NK-92 (cell line): Measurements from ENCODE around the gene SLC26A3.

Source experiments
- DNase-seq: peaks from one replicate; lab custom pipeline; 2025; ENCODE audit not compliant: unreplicated experiment; lab: John Stamatoyannopoulos, UW

Gene SLC26A3

DNA sequence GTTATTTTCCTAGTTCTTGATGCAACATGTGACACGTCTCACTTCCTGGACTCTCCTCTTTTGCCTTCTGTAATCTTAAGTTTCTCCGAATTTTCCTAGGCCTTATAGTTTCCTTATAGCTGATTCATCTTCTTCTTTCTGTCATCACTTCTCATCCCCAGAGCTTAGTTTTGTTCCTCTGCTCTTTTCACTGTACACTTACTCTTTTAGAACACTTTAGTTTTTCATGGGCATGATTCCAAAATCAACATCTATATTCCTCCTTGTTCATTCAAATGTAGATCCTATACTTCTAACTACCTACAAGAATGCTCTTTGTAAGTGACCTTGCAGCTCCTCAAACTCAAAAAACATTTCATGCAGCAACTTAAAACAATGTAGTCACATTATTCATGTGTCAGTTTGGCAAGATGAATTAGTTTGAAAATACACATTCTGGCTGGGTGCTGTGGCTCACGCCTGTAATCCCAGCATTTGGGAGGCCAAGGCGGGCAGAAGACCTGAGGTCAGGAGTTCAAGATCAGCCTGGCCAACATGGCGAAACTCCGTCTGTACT, 13.1 kb upstream of the SLC26A3 start:
- DNase-seq, result no peak

DNA sequence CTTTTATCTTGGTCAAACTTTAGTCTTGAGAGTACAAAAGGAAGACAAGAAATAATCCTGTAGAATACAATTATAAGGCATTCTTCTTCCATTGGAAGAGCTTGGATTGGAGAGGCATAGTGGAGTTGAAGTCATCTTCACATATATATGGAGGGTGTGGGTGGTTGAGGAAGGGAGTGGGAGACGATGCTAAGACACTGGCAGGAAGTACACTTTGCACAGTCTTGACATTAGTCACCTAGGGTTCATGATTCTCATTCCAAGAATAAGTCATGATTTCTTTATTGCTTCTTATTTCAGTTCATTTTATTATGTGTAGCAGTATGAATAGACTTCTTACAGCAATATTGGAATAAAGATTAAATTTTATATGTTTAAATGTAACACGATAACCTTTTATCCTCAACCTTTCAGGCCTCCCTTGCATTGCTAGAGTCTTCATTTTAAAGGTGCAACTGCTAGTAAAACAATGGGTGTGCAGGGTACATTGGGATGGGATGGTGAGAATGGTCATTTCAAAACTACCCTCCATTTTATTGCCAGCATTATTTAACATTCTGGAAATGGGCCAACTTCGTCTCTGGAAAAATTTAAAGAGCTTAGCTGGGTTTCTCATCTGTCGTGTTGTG, 12.3 kb upstream of the SLC26A3 start:
- no peak for DNase-seq

DNA sequence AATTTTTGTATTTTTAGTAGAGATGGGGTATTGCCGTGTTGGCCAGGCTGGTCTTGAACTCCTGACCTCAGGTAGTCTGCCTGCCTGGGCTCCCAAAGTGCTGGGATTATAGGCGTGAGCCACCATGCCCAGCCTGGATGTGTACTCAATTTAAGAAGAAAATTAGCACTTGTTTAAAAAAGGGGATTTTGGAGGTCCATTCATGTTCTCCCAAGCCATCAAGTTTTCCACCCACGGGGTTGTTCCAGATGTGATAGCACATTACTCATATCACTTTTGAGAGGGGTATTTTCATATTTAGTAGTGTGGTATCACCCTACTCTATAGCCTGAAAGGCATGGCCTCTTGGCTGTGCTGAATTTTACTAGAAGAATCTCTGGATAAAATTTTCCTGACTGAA, 10.5 kb upstream of the SLC26A3 start:
- DNase-seq, result no peak

DNA sequence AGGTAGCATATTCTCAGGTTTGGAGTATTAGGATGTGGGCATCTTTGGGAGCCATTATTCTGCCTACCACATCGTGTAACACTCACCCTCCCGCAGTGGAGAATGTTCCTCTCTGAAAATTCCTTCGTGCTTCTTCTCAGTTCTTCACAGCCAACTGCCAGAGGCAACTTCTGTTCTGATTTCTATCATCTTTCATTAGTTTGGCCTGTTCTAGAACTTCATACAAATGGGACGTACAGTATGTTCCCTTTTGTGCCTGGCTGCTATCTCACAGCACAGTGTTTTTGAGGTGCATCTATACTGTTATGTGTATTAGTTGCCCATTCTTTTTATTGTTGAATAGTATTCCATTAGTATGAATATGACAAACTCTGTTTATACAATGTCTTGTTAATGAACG, 8.9 kb upstream of the SLC26A3 start:
- DNase-seq, result no peak

DNA sequence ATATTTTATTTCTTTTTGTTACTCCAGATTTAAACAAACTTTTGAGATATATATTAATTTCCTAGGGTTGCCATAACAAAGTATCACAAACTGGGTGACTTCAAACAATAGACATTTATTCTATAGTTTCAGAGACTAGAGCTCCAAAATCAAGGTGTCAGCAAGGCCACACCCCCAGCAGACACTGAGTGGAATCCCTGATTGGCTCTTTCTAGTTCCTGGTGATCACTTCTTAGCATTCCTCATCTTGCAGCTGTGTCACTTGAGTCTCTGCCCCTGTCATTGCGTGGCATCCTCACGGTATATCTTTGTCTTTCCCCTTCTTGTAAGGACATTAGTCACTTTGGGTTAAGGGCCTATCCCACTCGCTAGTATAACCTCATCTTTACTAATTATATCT, 7.6 kb upstream of the SLC26A3 start:
- DNase-seq, result no peak

DNA sequence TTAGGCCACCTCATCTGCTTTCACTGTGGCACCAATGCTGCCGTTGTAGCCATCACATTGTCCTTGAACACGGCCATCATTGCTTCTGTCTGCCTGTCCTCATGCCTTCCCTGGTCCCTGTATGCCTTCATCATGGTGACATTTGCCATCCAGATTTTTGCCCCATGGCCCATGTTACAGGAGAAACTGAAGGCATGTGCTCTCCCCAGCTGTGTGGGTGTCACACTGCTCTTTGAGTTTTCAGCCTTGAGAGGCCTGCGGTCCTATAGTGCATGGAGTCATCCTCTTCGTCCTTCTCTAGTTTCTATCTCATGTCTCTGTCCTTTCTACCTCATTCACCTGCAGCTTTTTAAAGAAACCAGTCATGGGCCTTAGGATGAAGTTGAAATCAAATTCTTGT, 6.2 kb upstream of the SLC26A3 start:
- DNase-seq, result no peak

DNA sequence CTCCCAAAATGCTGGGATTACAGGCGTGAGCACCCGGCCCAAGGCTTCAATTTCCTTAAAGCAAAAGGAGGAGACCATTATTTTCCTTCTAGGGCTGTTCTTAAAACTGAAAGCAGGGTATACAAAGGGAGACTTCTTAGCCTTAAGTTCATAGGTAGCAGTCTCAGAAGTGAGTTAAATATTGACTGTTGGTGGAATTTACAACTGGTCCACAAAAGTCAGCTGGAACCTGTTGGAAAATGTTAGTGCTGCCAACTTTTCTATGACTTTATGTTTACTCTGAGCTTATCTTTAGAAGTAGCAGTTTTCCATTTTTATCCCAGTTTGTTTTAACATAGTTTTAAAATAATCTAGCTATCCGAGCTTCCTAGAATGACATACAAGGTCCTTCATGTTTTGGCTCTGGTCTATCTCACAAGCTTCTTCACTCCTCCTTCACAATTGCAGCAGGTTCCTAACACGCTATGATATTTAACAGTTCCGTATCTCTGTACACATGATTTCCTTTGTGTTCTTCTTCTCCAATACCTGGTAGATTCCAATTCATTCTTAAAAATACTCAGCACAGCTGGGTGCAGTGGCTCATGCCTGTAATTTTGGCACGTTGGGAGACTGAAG, 3.3 kb downstream of the SLC26A3 start:
- no peak for DNase-seq

DNA sequence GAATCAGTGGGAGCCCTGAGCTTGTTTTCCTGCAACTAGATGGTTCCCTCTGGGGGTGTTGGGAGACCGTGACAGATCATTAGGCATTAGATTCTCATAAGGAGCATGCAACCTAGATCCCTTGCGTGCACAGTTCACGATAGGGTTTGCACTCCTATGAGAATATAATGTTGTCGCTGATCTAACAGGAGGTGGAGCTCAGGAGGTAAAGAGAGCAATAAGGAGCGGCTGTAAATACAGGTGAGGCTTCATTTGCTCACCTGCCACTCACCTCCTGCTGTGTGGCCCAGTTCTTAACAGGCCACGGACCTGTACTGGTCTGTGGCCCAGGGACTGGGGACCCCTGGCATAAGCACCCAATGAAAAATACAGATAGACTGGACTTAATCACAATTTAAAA, 10.7 kb downstream of the SLC26A3 start:
- DNase-seq, result no peak

DNA sequence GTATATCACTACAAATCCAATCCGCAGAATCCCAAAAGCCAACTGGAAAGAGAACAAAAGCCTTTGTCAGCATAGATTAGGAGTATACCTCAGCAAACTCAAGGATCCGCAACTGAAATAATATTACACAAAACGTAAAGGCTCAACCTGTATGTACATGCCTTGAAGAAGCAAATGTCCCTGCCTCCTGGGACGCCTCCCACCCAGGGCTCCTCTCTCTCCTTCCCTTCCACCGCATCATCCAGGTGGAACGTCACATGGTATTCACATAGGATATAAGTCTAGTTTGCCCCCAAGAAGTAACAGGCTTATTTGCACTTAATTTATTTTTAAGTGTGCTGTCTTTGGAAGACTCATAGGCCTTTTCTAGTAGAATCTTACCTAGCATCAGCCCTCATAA, 13.4 kb downstream of the SLC26A3 start:
- no peak for DNase-seq

DNA sequence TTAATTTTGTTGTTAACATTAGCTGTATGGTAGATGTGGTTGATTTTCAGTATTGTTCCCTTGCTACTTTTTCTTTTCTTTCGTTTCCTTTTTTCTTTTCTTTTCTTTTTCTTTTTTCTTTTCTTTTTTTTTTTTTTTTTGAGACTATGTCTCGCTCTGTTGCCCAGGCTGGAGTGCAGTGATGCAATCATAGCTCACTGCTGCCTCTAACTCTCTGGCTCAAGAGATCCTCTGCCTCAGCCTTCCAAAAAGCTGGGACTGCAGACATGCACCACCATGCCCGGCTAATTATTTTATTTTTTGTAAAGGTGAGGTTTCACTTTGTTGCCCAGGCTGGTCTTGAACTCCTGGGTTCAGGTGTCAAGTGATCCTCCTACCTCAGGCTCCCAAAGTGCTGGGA, 14.4 kb downstream of the SLC26A3 start:
- DNase-seq, result no peak

DNA sequence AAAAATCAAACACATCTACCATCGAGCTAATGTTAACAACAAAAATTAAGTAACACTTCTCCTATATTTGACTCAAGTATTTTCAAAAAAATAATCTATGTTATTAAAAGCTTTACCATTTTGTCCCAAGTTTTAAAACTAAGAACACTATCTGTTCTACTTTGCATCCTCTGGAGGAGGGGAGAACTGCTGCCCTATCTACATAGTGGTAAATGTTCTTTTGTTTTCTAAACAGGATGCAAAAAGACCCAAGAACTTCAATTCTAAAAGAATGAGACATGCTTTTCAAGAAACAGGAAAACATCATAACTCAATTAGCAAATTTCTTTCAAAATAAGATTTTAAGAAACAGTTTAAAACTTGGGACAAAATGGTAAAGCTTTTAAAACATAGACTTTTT, 14.8 kb downstream of the SLC26A3 start:
- DNase-seq, result no peak

DNA sequence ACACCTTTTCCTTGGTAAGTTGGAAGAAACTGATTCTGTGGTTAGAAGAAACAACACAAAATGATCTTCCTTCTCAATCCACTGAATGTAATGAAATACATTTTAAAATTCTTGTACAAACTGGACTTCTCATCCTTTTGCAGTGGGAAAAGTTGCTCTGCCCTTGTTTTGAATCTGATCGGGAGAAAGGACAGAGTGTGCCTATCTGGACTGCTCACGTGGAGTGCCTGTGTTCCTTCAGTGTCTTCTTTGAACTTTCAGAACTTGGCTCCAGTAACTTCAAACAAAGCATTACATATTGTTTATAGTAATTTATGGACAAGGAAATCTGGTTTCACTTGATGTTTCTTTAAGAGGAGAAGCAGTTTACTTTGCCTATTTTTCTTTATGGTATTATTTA, 17.1 kb downstream of the SLC26A3 start:
- no peak for DNase-seq

DNA sequence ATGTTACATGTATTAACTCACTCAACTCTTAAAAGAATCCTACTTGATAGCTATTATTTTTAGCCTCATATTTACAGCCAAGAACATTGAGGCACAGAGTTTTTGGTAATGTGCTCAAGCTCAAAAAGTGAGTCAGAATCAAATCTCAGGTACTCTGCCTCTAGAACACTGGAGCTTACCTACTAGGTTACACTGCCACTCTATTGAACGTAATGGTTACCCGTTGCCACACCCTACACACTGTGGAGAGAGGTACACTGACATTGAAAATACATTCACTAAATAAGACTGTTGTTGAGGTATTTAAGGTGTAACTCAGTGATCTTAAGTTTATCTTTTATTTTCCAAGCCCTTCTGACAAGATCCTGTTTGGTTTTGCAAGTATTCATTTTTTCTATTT, 17.9 kb downstream of the SLC26A3 start:
- no peak for DNase-seq

DNA sequence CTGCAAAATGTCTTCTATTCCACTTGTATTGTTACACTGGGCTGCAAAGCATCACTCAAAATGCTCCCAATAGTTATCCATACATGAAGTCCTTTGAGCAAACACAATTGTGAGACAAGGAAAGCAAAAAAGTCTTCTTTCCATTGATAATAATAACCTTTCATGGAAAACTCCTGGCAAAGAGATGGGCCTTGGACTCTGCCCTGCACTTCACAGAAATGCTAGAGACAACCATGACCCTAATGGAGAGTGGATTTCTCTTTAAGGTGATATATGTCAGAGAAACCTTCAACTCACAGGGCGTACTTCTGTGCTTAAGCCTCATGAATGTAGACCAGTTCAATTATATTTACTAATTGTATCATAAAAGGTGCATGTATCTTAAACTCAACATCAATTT, 19.4 kb downstream of the SLC26A3 start:
- no peak for DNase-seq

DNA sequence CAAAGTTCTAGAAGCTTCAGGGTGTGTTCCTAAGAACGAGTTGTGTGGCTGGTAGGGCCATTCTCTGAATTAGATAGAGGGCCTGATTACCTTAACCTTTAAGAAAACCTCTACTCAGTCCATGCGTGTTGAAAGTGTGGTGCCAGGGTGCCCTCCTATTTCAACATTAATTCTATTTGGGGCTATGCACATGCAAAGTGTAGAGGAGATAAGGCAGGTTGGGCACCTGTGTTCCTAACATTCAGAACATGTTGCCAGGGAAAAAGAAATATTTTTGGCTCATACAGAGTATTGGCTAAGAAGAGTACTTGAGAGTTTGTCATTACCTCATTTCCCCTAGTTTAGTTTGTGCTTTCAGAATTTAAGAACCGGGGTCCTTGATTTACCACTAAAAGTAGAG, 20.6 kb downstream of the SLC26A3 start:
- DNase-seq, result no peak

DNA sequence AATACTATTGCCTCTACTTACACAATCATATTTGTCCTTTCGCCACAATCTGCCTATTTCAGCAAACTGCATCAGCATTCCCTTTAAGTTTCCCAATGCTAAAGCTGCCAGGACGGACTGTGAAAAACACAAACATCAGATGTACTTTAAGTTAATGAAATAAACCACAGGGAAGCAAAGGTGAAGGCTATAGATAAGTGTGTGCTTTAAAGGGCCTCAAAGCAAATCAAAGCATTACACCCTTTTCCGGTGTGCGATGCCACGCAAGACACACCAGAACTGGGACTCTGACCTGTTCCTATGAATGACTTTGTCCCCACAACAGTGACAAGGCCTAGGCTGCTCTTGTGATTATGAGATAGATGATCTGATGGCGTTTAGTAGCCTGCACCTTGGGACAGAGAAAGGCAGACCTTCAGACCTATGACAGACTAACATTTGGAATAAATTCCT, 23.4 kb downstream of the SLC26A3 start:
- DNase-seq, result no peak

DNA sequence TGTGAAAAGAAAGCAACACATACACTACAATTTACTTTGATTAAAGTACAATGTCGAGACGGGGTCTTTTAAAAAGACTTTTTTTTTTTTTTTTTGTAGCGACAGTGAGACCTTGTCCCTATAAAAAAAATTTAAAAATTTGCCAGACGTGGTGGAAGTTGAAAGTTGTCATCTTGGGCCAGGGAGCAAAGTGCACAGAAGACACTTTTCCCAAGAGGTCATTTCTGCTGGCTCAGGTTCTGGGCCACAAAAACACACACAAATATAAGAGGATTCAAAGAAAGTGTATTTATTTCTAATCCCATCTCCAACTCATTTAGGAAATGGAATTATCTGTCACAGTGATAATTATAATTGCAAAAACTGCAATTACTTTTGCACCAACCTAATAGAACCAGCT, 24.7 kb downstream of the SLC26A3 start:
- no peak for DNase-seq

DNA sequence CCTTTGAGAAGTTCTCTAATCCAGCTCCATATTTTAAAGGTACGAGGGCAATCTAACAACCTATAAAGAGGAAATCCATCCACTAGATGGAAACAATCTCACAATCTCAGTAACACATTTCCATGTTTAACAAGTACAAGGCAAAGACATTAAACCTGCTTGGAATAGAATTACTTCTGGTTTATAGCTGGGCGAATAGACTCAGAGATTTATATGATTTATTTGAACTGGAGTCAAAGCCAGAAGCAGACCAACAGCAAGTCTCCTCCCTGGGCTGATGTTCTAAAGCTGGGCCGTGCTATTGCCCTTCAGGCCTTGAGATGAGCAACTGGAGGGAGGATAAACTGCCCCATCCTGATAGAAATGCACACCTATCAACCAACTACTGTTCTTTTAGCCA, 25.3 kb downstream of the SLC26A3 start:
- DNase-seq, result no peak

DNA sequence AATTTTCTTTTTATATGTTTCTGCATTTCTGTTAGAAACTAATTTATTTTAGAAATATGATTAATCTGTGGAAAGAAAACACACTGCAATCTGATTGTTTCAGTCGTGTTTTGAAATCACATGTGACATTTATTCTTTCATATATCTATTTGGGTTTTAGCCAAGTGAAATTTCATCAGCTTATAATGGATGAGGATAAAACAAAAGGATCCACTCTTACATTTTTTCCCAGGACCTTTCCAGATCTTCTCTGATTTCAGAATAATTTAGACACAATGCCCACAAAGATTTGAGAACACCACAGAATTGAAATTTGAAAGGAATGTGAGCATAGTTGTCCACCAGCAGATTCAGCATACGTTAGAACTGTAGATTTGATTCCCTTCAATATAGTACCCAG, 30.0 kb downstream of the SLC26A3 start:
- no peak for DNase-seq

DNA sequence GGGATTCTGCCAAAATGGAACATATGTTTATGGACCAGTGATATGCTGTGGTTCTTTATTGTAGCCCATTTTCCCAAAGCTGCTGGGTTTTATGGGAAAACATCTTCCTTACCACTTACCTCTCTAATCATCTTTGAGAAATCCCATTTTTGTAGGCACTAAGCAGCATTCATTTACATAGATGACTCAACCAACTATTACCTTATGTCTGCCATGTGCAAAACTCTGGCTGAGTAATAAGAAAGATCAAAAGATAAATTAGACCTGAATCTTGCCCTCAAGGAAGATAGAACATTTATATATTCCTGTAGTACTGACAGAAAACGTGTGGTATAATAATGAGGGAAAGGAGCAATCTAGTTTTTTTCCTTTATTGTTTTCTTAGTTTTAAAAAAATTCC, 34.8 kb downstream of the SLC26A3 start:
- no peak for DNase-seq

DNA sequence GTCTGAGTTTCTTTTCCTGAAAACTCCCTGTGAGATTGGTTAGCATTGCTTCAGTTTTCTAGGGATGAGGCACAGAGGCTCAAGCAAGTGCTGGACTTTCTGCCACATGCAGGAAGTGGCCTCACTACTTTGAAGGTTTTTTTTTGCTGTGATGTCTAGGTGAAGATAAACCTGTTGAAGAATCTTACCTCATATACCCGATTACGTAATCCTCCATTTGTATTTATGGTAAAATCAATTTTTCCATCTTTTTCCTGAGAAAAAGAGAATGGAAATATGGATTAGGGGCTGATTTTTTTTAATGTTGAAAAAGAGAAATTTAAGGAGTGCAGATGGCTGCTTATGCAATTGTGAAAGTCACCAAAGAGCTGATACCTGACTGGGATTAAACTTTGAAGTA, 35.6 kb downstream of the SLC26A3 start:
- no peak for DNase-seq

DNA sequence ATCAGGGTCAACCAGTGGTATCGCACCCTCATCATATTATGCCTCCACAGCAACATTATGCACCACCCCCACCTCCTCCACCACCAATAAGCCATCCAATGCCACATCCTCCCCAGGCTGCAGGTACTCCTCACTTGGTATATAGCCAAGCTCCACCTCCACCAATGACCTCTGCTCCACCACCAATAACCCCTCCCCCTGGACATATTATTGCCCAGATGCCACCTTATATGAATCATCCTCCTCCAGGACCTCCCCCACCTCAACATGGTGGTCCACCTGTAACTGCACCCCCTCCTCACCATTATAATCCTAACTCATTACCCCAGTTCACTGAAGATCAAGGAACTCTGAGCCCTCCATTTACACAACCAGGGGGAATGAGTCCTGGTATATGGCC, 44.4 kb downstream of the SLC26A3 start:
- DNase-seq, result no peak

DNA sequence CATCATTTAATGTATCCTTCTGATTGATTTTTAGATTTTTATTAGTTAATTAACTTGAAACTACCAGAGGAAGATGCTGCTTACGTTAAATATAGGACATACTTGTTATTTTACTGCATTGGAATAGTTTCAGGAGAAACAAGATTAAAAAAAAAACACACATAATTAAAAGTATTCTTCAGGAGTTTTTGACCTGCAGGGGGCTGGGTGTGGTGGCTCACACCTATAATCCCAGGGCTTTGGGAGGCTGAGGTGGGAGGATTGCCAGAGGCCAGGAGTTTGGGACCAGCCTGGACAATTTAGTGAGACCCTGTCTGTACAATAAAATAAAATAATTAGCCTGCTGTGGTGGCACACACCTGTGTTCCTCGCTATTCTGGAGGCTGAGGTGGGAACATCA, 48.4 kb downstream of the SLC26A3 start:
- no peak for DNase-seq
